SW480 (cell line): ENCODE measurements around the gene TTC38.
"Not testable (repeated sequence)": the region's sequence is repeated elsewhere in the genome, so short reads cannot be mapped to it uniquely, and the experiment has no call there.

Source experiments
- DNase-seq: peaks from one replicate; pipeline ENCODE4 v3.0.0-alpha.2; 2016; ENCODE audit warnings: low spot score

The TTC38 gene

GRCh38 chr22:46296257-46297150 lies 28.7 kb downstream of the TTC38 start, which contains the start of gene GTSE1:
GTSE1 (plus strand) TSS chr22:46296870; CDS start chr22:46297401, 531 bp downstream.
- DNase-seq, result peak; percentile 94

DNA sequence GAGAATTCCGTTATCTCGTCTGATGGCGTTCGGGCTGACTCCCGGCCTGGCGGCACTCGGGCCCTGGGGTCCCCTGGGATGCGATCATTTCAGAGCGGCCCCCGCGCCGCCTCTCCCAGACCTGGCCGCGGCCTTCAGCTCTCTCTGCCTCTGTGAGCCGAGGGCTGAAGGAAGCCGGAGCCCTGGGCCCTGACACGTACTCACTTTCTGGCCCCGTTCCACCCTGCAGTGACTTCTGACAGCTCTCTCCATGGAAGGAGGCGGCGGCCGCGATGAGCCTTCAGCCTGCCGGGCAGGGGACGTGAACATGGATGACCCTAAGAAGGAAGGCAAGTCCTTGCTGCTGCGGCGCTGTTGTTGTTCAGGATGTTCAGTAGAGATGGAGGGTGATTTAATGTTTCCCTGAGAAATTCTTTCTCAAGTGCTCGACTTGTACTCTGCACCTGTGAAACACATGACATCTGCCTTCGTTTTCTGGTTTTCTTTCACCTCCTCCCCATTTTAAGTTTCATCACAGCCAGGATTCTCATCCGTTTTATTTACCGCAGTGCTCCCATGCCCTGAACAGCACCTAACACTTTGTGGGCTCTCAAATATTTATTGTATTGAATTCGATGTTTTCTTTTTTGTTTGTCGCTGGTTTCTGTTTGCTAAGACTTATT lies 29.5 kb downstream of the TTC38 start:
- DNase-seq, result peak; percentile 36

- no peak for DNase-seq
Observed at GRCh38 chr22:46299101-46299500, 31.3 kb downstream of the TTC38 start.

GRCh38 chr22:46300491-46300890 lies 32.7 kb downstream of the TTC38 start:
- no peak for DNase-seq

DNA sequence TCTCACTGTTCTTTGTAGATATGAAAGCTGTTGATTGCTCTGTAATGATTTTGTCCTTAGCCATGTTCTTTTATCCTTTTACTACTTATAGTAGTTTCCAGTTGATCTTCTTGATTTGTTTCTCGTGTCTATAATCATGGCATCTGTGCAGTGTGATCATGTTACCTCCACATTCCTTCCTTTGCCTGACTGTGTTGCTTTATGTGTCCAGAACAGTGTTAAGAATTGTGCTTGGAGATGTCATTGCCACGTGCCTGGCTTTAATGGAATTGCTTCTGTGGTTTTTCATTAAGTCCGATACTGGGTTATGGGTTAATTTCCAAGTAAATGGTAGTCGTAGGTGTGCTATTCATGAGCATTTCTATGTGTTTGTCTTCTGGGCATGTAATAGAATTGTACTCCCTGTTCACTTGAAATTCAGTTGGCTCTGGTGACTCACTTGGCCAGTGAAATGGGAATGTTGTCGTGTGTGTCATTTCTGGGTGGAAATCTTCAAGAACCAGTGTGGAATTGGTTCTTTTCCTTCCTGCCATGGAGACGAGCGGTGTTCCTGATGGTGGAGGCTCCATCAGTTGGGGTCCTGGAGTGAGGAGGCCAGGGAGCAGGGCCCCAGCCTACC lies 35.6 kb downstream of the TTC38 start:
- no peak for DNase-seq

- DNase-seq, result no peak
Observed at GRCh38 chr22:46308283-46308988, 40.6 kb downstream of the TTC38 start.

DNA sequence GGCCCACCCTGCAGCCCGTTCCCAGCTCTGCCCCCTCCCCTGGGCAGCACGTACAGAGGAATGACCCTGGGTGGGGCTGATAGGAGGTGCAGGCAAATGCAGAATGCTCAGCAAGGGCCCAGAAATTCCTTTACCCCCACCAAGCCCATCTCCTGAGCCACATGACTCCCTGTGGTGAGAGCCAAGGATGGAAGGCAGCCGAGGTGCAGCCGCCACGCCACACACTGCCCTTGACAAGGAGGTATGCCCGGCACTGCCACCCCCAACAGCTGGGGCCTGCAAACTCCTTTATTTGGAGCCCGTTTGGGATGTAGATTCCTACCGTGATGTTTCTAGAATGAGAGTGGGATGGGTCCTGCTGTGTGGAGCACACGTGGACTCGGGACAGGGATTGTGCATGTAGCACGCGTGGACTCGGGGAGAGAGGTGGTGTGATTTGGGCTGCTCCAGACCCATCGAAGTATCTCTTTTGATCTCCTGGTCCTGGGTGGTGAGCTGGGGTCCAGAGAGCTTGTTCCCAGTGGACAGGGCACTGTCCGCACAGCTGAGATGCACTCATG lies 41.8 kb downstream of the TTC38 start:
- DNase-seq, result no peak

GRCh38 chr22:46312056-46312455 lies 44.2 kb downstream of the TTC38 start:
- no peak for DNase-seq

DNA sequence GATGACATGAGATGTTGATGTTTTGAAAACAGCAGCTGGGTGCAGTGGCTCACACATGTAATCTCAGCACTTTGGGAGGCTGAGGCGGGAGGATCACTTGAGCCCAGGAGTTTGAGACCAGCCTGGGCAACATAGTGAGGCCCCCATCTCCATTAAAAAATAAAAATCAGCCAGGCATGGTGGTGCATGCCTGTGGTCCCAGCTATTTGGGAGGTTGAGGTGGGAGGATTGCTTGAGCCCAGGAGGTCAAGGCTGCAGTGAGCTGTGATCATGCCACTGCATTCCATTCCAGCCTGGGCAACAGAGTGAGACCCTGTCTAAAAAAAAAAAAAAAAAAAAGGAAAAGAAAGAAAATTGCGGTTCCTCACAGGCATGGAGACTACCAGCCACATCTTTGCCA lies 45.0 kb downstream of the TTC38 start:
- DNase-seq, result not testable (repeated sequence)

- DNase-seq, result no peak
Observed at GRCh38 chr22:46315976-46316375, 48.2 kb downstream of the TTC38 start.

GRCh38 chr22:46317646-46318045 lies 49.8 kb downstream of the TTC38 start:
- DNase-seq, result no peak

DNA sequence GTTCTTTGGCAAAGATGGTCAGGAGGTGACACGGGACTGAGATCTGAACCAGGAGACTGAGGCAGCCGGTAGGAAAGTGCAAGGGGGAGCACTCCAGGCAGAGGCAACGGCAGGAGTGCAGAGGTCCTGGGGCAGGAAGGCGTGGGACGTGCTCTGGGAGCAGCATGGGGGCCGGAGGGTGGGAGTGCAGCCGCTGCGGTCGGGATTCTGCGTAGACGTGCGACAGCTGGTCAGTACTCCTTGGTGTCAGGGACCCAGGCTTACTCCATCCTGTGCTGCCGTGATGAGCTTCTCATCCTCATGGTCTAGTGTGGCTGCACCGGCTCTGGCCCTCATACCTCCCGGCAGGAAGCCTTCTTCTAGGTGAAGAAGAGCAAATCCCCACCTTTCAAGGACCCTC lies 50.8 kb downstream of the TTC38 start:
- no peak for DNase-seq

DNA sequence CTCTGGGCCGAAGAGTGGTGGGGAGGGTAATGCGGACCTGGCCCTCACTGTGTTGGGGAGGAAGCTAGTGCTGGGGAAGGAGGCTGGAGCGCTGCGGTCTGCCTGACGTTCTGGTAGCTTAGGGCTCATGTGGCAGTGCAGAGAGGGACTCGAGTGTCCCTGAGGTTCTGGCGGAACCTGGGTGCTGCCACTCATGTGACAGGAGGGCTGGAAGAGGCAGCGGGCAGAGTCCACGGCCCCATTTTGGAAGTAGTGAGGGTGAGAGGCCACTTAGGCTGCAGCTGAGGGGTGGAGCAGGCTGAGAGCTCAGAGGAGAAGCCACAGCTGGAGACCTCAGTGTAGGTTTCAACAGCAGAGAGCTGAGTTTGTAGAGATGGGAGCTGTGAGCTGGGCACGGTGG lies 51.5 kb downstream of the TTC38 start:
- DNase-seq, result no peak

- no peak for DNase-seq
Observed at GRCh38 chr22:46320166-46320710, 52.4 kb downstream of the TTC38 start.

GRCh38 chr22:46320716-46321386 lies 53.0 kb downstream of the TTC38 start:
- no peak for DNase-seq

DNA sequence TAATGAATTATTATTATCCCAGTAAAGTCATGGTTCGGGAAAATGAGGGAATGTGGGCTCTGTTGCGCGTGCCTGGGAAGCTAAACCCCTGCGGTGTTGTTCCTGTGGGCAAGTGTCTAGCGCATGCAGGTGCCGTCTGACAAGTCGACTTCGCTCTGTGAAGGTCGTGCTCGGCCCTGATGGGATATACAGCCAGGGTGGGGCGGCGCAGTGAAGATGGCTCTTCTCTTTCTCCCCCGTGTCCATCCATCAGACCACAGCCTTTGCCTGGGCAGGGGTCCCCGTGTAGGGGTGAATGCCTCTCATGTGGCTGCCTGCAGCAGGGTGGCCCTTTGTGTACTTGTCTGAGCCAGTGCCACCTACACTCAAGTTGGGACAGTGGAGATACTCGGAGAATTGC lies 54.9 kb downstream of the TTC38 start:
- DNase-seq, result no peak

GRCh38 chr22:46323162-46323561 lies 55.4 kb downstream of the TTC38 start:
- no peak for DNase-seq

DNA sequence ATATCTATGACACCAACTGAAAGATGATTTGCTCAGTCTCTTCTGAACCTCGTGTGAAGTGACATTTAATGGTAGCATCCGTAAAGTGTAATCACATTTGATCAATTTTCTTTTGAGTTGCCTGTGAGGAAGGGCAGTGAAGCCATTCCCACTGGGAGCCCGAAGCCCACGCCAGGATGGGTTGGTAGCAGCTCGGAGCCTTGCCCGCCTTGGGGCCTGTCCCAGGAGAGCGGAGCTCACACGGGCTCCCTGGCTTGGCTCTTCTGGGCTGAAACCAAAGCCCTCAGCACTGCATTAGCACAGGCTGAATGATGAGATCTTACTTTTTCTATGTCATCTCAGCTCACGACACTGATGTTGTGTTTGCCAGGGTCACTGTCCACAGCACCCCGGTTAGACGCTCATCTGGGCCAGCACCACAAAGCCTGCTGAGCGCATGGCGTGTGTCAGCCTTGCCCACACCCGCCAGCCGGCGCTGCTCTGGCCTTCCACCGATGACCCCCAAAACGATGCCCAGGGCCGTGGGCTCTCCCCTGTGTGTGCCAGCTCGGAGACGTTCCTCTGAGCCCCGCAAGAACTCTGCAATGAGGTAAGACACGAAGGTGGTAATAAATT lies 58.4 kb downstream of the TTC38 start:
- no peak for DNase-seq

- no peak for DNase-seq
Observed at GRCh38 chr22:46327691-46328465, 60.1 kb downstream of the TTC38 start.

DNA sequence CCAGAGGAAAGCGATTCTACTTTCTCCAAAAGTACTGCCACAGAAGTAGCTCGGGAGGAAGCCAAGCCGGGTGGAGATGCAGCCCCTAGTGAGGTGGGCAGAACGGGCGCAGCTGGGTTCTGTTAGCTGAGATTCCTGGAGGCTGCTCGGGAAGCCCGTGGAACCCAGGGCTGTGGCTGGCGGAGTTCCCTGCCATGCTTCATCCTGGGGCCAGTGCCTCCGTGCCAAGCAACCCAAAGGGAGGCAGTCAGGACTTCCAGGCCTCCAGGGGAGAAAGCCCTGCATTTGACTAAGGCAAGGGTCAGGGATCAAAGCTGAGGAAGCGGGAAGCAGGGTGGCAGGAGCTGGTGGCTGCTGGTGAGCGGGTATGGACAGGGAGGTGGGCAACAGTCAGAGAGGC lies 61.0 kb downstream of the TTC38 start:
- DNase-seq, result no peak
